Sigmoid colon (tissue), 3 donors: ENCODE measurements around the gene SMAD3.

ENCODE experiments used
- CTCF ChIP-seq, 4 experiments: fragments of 450-650 bp in 3 of 4; fragments of 200-600 bp in 1 of 4; IDR thresholded peaks; one replicate each; pipeline ENCODE4 v1.5.1; 2016 to 2019; ENCODE audit warnings: antibody characterized with exemption in 4 of 4, mild to moderate bottlenecking in 3 of 4, moderate library complexity in 2 of 4
- POLR2A ChIP-seq, 2 donors: fragments of 450-650 bp; IDR thresholded peaks; one replicate each; pipeline ENCODE4 v1.6.1; 2016; ENCODE audit warnings: antibody characterized with exemption in 2 of 2, mild to moderate bottlenecking in 2 of 2, moderate library complexity in 2 of 2

DNA sequence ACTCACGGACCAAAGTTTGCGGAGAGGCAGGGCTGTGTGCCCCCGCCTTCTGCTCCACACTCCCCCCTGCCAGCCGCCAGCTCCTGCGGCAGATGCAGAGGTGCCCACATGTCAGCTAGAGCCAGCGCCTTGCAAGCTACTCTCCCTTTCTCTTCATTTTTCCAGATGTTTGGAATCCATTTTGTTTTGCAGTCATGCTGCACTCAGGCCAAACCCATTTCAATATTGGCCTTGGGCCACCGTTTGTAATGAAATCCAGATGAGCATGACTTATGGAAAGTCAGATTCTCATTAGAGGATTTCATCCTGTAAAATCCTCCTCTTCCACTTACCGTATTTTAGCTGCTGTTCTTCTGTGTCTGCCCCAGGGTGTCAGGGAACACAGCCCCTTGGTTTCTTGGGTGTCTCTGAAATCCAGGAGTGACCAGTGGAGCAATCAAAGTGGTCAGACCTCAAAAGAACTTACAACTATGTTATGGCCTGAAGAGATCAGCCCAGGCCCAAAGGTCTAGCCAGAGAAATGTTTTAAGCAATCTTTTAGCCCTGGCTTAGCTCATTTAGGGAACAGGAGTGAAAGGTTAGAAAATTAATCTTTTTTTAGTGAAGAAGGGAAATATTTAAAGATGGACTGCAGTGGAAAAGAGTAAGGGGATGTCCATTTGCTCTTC is 123.3 kb downstream of the SMAD3 start:
- TF ChIP-seq CTCF (IDR thresholded peaks at IDR 0.05) (no peak), POLR2A (IDR thresholded peaks at IDR 0.05) (no peak)
